ENCODE data around the gene ZNF394. TPM values are rescaled to one million over a fixed set of nuclear protein-coding genes. Genes with fewer than 3 reads are reported as not detected.
"Not testable (repeated sequence)": the region's sequence is repeated elsewhere in the genome, so short reads cannot be mapped to it uniquely, and the experiment has no call there.

Gene ZNF394
- total RNA-seq, 1 experiment from 2014 or later: 24.2 TPM

GRCh38 chr7:99545308-99545707, 45.2 kb upstream of the ZNF394 start:
- peaks cover 47 to 63% (median 57%) of the 10 kb centered on the region in 3 experiments for H3K36me3 Mint-ChIP-seq (ENCODE audit: insufficient read depth in 1 of 3, low read depth in 3 of 3)
- H3K18ac ChIP-seq (ENCODE audit: insufficient read length, low read depth, low read length); H2BK15ac ChIP-seq (ENCODE audit: low read depth, low read length); H3K4me1 ChIP-seq (ENCODE audit: insufficient read depth, low read length); H2AK5ac ChIP-seq (ENCODE audit: insufficient read length, low read length); DNase-seq; H3K27ac ChIP-seq (ENCODE audit: insufficient read length, low read depth, low read length); H3K56ac ChIP-seq (ENCODE audit: insufficient read length, low read depth, low read length); H2BK120ac ChIP-seq (ENCODE audit: low read depth, low read length, poor library complexity, severe bottlenecking); H3K9ac ChIP-seq (ENCODE audit: extremely low read depth, insufficient read length, low read length); H2BK12ac ChIP-seq (ENCODE audit: insufficient read length, low read depth, low read length); H4K8ac ChIP-seq (replicated peaks; ENCODE audit: insufficient read length, low read depth, low read length); H3K4me1 Mint-ChIP-seq; H3K27me3 ChIP-seq (ENCODE audit: insufficient read depth, low read length); H3T11ph ChIP-seq (ENCODE audit: low read length); H4K5ac ChIP-seq (ENCODE audit: insufficient read length, low read depth, low read length); H4K20me1 ChIP-seq (ENCODE audit: control insufficient read depth, insufficient read depth, insufficient read length); H3K23me2 ChIP-seq (ENCODE audit: insufficient read length, low read depth, low read length, poor library complexity, severe bottlenecking); H2BK20ac ChIP-seq (ENCODE audit: low read depth, low read length, poor library complexity, severe bottlenecking); H3K79me2 ChIP-seq (ENCODE audit: insufficient read depth, low read length); H4K91ac ChIP-seq (ENCODE audit: insufficient read length, low read depth, low read length); H3K4ac ChIP-seq (ENCODE audit: low read depth, low read length); H2BK5ac ChIP-seq (ENCODE audit: insufficient read length, low read length); H2AFZ ChIP-seq (ENCODE audit: low read length); H3K4me2 ChIP-seq (ENCODE audit: insufficient read depth, insufficient read length, low read length); H3K27me3 Mint-ChIP-seq (ENCODE audit: low read depth); H3K14ac ChIP-seq (ENCODE audit: insufficient read depth, low read length); H3K27ac Mint-ChIP-seq; H3K4me3 Mint-ChIP-seq; H3K23ac ChIP-seq (ENCODE audit: insufficient read length, low read depth, low read length); H3K79me1 ChIP-seq (ENCODE audit: insufficient read depth, low read depth, low read length, poor library complexity, severe bottlenecking): not testable (repeated sequence)
- no CpG with 5 or more reads among the region's 5 CpGs for WGBS (ENCODE audit: extremely low coverage, insufficient read length, low lambda C conversion rate)
- H3K9me3 ChIP-seq (ENCODE audit: control insufficient read depth, low read depth, low read length): peaks cover 11% of the 10 kb centered on the region
- peaks cover 63 to 74% of the 10 kb centered on the region in 2 experiments for H3K9me3 Mint-ChIP-seq

Data from H9 (cell line).